GM18909 (cell line): ENCODE results near the gene PRRT1B.
A peak's percentile ranks its signal among the peaks of the same experiment; 100 is the strongest.
"Not testable (repeated sequence)": the region's sequence is repeated elsewhere in the genome, so short reads cannot be mapped to it uniquely, and the experiment has no call there.

ENCODE experiments used
- ATAC-seq: cut with Tn5 transposase; IDR thresholded peaks from one replicate; pipeline ENCODE4 v1.9.1; 2021; ENCODE audit warnings: mild to moderate bottlenecking; ENCODE audit not compliant: unreplicated experiment, poor library complexity

Gene PRRT1B

GRCh38 chr9:131545003-131545785 lies at the start of gene PRRT1B:
TSS of gene PRRT1B (plus strand) at chr9:131545523. CDS start at chr9:131545616, 93 bp downstream.
- no peak for ATAC-seq

GRCh38 chr9:131495785-131496184 lies 49.5 kb upstream of the PRRT1B start:
- no peak for ATAC-seq

- ATAC-seq = no peak
These were observed 48.4 kb upstream of the PRRT1B start for GRCh38 chr9:131496844-131497405.

GRCh38 chr9:131499254-131499767 lies 46.0 kb upstream of the PRRT1B start:
- ATAC-seq = no peak

- ATAC-seq = no peak
These were observed 44.9 kb upstream of the PRRT1B start for GRCh38 chr9:131500377-131500776.

GRCh38 chr9:131500939-131501541 lies 44.3 kb upstream of the PRRT1B start:
- no peak for ATAC-seq

GRCh38 chr9:131502781-131503625 lies 42.3 kb upstream of the PRRT1B start, which contains the start of gene POMT1:
TSS of gene POMT1 (plus strand) at chr9:131502918. CDS start at chr9:131504219, 1,301 bp downstream.
- ATAC-seq = peak; percentile 79

GRCh38 chr9:131503626-131504465 lies 41.5 kb upstream of the PRRT1B start:
- no peak for ATAC-seq

GRCh38 chr9:131505012-131505411 lies 40.3 kb upstream of the PRRT1B start:
- ATAC-seq = no peak

- ATAC-seq = no peak
These were observed 33.9 kb upstream of the PRRT1B start for GRCh38 chr9:131511416-131511815.

- no peak for ATAC-seq
These were observed 33.4 kb upstream of the PRRT1B start for GRCh38 chr9:131511880-131512279.

GRCh38 chr9:131513177-131513576 lies 32.1 kb upstream of the PRRT1B start:
- no peak for ATAC-seq

- ATAC-seq = not testable (repeated sequence)
These were observed 29.7 kb upstream of the PRRT1B start for GRCh38 chr9:131515559-131516031.

- no peak for ATAC-seq
These were observed 29.2 kb upstream of the PRRT1B start for GRCh38 chr9:131516100-131516499.

- no peak for ATAC-seq
These were observed 28.4 kb upstream of the PRRT1B start for GRCh38 chr9:131516930-131517329.

GRCh38 chr9:131517761-131518190 lies 27.5 kb upstream of the PRRT1B start:
- ATAC-seq = no peak

- no peak for ATAC-seq
These were observed 26.8 kb upstream of the PRRT1B start for GRCh38 chr9:131518553-131518952.

- ATAC-seq = no peak
These were observed 24.8 kb upstream of the PRRT1B start for GRCh38 chr9:131520503-131520902.

GRCh38 chr9:131521203-131521602 lies 24.1 kb upstream of the PRRT1B start:
- ATAC-seq = no peak
